Measurements from ENCODE around the gene NFIX.

The NFIX gene

DNA sequence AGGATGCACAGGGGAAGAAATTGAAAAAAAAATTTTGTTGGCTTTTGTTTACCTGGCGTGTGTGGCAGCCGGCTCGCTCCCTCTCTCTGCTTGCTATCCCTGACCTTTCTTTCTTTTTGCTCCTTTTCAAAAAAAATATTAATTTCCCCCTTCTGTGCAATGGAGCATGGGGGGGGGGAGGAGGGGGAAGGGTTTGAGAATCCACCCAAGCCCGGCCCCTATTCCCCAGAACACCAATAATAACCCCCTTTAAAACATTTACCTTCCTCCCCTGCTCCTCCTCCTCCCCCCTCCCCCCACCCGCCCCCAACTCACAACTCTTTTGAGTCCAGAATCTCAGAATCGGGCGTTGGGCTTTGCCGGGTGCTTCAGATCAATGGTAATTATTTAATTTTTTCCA, 28.4 kb downstream of the NFIX start:
- peak; percentile 67 for DNase-seq

DNA sequence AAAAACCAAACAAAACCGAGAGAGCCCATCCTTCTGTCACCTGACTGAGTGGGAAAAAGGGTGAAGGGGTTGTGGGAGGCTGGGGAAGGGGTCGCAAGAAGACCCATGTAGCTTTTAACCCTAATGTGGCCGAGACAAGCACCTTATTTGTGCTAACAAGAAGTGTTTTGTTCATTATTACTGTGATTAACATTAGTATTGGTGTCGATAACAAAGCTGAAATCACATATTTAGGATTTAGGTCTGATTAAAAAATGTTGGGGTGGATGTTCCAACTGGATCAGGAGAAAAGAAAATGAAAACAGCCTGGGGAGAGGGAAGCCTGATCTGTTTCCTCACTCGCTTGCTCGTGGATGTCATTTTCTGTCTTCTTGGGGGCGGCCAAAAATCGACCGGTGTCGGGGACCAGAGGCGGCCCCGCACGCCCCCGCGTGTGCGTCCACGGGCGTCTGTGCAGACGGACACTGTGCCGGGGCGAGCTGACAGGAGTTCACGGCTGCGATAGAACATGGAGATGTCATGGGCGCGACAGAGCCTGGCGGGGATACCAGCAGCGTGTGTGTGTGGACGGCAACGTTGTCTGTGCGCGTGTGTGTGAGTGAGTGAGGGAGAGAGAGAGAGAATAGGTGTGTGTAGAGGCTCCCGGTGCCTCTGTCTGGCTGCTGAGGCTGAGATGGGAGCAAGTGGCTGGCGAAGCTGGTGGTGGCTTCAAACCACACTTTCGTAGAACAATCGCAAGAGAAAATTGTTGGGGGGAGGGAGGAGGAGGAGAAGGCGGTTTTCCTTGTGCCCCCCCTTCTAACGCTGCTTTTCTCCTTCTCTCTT, 29.1 kb downstream of the NFIX start:
- peak; percentile 43 for DNase-seq

DNA sequence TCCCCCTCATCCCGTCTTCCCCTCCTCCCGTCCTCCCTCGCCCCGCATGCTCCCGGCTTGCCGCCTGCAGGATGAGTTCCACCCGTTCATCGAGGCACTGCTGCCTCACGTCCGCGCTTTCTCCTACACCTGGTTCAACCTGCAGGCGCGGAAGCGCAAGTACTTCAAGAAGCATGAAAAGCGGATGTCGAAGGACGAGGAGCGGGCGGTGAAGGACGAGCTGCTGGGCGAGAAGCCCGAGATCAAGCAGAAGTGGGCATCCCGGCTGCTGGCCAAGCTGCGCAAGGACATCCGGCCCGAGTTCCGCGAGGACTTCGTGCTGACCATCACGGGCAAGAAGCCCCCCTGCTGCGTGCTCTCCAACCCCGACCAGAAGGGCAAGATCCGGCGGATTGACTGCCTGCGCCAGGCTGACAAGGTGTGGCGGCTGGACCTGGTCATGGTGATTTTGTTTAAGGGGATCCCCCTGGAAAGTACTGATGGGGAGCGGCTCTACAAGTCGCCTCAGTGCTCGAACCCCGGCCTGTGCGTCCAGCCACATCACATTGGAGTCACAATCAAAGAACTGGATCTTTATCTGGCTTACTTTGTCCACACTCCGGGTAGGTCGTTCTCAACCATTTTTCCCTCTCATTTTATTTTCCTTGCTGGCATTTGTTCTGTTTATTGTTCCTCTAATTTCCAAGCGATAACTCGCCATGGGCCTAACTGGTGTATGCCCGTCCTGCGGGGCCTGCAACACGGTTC, 29.8 kb downstream of the NFIX start:
- DNase-seq = no peak

DNA sequence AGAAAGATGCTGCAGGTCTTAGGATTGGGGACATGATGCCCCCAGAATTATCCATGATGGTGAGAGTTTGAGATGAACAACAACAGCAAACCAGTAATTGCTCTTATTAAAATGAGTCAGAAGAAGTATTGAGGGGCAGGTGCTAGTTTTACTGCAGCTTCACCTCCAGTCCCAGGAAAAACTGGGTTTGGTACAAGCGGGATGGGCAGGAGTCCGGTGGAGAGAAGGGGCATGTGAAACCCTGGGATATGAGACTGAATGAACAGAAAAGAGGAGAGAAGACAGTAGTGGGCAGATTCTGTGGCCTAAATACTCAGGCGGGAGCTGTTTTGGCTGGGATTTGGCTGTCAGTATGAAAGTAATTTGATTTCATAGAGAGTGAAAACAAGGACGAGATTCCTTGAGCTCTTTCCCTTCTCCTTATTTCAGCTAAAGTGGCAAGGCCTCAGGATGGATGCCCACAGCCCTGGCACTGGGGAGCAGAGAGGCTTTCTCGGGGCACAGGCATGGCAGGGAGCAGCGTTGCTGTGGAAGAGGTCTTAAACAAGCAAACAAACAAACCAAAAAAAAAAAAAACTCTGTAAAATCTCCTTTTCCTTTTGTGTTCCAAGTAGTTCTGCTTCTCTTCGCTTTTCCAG, 30.7 kb downstream of the NFIX start:
- DNase-seq = no peak

DNA sequence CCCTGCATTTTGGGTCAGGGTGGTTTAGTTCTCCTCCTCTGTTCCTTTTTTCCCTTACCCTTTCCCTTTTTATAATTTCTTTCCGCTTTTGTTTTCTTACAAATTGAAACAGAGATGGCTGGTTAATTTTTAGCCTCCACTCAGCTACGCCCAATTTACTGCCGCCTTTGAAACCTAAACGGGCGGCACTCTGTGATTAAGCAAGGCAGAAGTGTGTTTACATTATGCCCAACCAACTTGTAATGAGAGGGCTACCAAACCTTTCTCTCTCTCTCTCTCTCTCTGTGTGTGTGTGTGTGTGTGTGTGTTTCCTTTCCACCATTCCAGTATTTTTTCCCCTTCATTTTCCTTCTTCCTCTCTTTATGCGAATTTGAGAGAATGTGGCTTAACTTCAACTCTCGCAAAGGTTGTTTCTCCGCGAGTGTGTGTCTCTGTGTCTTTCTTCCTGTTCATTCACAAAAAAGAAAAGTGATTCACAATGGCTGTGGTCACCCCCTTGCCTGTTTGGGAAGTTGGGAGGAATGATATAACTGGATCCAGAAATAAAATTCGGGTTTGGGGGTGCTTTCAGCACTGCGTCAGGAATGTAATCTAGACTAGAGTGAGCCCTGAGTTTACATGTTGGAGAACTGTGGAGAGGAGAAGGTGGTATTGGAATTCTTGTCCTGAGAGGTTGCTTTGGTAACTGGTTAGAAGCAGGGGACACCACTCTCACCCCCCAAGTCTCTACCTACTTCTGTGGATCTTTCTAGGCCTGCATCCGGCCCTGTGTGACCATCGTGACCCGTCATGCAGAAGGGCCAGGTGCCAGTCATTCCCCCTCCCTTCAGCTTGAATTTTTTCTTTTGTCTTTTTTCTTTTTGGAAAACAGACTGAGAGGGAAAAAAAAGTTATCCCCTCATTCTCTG, 31.4 kb downstream of the NFIX start:
- no peak for DNase-seq

DNA sequence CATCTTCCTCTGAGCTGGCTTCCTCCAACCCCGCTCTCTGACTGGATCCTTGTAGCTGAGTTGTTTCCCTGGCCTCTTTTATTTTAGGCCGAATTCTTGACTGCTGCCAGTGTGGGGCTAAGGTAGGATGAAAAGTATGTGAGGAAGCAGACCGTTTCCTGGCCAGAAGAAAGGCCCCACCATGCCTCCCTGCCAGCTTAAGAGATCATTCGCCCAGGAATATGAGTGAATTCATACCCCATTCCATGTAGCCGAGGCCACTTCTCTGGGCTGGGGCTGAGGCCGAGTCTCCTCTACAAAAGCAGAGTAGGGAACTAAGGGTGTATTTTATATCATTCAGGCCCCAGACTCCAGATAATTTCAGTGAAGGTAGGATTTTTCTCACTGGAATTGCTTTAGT, 32.3 kb downstream of the NFIX start:
- DNase-seq = no peak

DNA sequence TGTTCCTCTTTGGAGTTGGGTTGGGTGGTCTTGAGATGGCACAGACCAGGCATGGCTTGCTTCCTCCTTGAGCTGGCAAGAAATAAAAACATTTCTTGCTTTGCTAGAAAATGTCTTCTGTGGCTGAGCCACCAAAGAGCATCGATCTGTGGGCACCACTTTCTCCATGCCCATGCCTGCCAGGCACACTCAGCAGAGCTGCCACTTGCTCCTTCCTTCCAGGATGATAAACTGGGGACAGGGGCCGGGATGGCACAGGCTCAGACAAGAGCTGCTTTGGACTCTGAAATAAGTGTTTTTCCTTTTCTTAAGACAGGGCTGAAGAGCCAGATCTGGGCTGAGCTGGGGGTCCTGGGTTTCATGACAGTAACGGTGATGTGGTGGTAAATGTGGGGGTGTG, 32.8 kb downstream of the NFIX start:
- no peak for DNase-seq

DNA sequence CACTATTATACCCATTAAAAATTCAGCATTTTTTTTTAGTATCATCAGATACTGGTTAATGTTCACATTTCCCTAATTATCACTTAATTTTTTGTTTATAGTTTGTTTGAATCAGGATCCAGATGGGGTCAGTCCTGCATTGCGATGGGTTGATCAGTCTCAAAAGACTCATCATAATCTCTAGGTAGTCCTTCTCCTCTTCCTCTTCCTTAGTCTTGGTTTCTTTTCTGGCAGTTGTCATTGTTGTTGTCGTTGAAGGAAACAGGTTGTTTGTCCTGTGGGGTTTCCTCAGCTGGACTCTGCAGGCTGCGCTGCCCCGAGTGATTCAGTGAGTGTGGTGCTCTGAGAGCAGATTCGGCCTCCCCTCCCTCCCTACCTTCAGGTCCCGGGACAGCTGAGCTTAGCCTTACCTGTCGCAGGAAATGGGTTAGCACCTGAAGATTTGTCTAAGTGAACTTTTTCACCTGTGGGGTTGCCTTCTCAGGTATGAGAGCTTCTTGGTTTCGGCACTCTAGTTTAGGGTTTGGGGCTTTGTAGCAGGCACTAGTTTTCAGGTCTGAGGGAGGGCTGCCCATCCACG, 34.1 kb downstream of the NFIX start:
- DNase-seq = no peak

DNA sequence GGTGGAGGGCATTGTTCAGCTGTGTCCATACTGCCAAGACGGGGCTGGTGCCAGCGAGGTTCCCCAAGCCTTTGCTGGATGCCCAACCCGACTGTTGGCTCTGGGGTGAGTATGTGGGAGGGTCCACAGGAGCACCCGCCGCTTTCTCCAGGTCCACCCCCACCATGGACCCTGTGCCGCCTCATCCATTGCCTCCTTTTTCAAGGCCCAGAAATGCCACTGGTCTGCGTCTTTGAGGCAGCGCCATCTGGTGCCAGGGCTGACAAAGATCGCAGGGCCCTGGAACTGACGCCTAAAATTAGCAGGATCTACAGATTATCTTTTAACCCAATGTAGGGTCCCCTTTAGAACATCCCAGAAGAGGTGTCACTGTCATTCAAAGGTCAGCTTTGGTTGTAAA, 34.6 kb downstream of the NFIX start:
- no peak for DNase-seq

DNA sequence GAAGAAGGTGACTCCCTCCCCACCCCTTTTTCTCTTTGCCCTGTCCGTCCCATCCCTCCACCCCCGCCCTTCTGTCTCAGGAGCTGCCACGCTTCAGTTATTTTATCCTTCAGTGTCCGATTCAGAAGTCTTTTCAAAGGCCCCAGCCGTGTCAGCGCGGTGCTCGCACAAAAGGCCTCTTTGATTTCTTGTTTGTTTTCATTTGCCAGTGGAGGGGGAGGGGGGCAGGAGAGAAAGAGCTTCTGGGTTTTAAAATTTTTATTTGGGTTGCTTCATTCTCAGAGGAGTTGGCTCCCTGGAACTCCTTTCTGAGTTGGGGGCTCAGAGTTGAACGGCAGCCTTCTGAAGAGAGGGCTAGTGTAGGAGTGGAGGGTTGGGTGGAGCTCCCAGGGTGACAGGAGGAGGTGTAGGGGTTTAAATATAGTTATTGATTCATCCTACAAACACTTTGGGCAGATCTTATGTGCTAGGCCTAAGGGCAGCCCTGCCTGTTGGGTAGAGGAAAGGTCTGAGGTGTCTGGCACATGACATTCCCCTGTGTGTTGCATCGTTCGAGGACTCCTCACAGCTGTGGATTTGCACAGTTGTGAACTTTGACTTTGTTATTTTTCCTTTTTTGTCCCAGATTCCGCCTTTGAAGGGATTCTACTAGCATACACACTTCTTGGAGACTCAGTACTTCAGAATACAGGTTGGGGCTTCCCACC, 36.8 kb downstream of the NFIX start:
- peak; percentile 74 for DNase-seq

DNA sequence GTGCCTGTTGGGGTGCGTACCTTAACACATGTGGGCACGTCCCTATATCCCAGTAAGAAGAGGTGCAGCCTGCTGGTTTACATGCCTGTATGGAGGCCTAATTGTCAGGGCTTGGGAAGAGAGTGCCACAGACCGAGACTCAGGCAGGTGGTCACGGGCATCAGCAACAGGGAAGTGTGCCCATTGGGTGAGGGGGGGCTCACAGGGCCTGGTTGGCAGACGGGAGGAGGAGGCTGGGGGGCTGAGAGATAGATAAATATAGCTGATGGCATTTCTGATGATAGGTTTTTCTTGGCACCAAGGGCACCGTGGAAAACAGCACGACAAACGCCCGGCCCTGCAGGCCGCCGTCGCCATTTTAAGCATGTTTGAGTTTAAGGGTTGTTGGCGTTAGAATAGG, 37.6 kb downstream of the NFIX start:
- no peak for DNase-seq

DNA sequence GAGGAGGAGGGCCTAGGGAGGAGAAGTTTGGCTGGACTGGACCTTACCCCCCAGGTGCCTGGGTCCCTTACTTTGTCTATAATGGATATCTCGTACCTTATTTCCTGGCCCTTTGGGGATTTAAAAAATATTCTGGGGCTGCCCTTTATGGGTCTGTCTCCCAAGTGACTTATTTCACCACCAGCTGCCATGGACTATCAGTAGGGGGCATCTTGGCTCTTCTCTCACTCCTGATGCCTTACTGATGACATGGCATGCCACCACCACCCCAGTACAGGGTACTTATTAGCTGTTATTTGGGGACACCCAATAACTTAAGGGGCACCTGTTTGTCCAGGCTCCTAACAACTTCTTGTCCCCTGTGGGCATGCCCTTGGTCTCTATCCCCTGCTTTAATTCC, 38.0 kb downstream of the NFIX start:
- DNase-seq = no peak

DNA sequence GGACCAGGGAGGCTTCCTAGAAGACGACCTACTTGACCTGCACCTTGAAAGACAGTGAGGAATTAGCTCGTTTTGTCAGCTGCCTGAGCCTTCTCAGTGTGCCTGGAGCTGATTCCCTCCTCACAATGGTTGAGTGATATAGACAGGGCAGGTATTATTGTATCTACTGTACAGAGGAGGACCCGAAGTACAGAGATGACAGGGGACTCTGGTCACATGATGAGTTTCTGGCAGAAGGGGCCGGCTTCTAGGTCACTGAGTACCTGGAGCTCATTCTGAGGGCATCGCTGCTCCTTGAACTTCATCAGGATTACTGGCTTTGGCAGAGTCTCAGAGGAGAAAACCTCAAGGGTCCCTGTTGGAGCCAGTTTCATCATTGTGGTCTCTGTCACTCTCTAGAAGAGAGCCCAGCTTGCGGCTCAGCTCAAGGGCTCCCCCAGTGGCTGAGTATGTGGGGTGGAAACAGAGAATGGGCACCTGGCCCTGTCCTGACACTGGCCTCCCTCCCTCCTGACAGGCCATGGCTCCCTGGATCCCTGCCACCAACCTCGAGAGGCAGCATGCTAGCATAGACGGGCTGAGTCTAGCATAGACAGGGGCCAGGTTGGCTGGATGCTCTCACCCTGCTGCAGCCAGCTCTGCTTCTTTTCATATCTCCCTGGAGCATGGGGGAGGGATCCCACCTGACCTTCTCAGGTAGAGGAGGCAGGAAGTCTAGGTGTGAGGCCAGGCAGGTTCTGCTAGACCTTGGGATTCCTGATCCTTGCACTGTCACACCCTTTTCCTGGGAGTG, 38.7 kb downstream of the NFIX start:
- DNase-seq = peak; percentile 66

DNA sequence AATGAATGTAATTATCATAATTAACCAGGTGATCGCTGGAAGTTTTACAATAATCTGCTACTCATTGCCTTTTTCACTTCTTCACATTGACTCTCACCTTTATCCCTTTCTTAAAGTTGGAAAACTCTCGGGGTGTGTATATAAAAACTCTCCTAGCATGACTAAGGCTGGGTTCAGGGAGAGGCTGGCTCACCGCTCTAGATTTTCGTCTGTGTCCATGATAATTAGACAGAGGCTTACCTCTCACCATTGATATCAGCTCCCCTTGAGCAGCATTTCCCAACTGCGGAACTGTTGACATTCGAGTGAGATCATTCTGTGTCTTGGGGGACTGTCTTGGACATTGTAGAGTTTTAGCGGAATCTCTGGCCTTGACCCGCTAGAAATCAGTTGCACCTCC, 39.4 kb downstream of the NFIX start:
- no peak for DNase-seq

DNA sequence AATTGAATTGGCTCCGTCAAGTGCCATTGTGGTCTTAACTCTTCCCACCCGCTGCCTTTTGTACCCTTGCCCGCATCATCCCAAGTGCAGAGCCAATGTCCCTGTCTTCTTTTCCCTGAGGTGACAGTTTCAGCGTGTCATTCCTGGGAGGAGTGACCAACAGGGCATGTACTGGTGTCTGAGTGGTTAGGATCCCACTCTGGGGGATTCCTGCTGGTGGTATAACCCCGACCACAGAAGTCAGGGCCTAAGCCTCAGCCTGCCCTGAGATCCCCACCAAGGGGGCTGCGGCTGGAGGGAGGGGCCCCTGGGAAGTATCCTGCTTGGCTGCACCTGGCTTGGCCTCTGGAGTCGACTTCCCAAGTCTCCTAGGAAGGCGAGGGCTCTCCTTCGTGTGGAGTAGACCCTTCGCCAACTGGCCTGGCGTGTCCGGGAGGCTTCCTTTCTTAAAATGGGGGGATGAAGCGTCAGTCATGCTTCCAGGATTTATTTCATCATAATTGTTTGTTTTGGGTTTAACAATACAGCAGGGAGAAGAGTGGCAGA, 40.6 kb downstream of the NFIX start:
- no peak for DNase-seq

DNA sequence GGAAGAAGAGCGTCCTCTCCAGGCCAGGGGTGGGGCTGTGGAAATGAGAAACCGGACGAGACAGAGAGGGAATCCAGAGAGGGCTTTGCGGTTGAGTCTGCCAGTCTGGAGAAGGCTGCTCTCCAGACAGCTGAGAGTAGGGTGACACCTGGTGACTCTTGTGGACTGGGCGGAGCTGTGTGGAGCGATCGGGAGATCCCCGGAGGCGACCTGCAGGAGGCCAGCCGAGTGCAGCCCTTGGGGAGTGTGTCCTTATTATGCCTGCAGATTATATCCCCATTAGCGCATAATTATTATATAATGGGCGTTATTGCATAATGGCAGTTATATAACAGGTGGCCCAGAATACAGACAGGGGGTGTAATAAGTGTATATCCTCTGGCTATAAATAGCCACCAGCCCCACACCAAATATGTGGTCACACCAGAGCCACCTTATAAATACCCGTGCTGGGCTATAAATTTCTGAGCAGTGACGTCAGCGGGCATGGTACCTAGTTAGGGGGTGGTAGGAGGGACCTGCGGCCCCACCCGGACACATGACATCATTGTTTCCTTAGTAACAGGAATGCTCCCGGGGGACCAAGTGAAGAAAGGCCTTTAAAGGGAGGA, 41.2 kb downstream of the NFIX start:
- DNase-seq = peak; percentile 78

DNA sequence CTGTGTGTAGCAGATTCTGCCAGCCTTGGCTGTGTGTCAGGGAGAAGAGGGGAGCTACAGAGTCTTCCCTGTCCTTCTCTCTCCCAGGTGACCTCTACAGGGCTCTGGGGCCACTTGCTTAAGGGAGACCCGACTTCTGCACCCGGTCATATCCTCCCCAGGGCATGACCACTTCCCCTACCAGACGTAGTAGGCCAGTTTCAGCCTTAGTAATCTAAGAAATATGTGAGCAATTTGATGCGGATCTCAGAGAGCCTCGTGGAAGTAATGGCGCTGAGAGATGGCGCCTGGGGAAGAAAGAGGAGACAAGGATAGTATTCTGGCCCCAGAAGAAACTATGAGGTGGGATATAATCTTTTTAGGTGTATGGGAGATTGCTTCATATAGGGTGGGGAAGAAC, 41.9 kb downstream of the NFIX start:
- DNase-seq = peak; percentile 90

DNA sequence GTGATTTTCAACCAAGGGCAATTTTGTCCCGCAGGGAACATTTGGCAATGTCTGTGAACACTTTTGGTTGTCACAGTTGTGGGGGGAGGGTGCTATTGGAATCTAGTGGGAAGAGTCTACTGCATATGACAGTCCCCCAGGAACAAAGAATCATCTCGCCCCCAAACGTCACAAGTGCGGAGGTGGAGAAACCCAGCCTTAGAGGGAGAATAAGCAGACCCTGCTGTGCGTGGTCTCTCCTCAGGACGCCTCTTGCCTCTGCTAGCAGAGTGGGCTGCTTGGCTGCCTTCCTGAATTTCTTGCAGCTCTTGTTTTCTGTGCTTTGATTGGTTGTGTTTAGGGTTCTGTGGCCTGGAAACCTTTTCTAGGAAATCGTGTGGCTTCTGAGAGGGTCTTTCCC, 42.5 kb downstream of the NFIX start:
- DNase-seq = no peak

DNA sequence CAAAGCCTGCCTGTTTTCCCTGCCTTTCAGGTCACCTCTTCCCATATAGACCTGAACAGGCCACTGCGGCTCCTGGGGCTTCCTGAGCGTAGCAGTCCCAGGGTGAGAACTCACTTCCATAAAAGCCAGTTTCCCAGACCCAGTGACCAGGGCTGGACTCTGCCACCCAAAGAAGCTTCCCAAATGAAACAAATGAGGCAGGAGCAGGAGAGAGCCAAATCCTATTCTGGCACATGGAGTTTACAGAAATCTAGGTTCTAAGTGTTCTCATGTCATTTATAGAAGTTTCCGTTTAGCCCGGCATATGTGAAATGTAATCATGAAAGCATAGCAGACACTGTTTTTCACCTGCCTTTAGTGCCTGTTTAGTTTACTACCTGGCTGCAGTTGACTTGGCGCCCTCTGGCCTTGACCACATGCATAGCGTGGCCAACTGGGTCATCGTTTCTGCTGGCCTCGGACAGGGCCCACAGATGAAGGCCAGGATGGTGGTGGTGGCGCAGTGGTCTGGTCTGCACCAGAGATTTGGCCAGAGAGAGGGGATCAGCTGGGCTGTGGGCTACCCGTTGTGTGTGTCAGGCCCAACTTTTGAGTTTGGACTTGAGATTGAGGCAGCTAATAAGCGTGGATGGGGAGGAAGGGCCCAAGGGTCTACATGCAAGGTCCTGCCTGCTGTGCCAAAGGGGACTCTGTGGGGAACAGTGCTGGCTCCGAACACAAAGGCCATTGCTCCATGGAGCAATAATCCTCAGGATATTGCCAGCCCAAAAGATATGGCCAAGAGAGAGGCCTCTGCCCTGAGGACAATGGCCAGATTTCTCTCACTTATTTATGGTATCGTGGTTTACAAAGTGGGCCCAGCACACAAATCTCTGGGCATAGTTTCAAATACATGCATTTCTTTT, 43.3 kb downstream of the NFIX start:
- DNase-seq = no peak

All from fibroblast of skin of right biceps (primary cell).